WTC11 (cell line): Measurements from ENCODE around the gene C1orf35.

Source experiments
- ATF2 ChIP-seq: sonication (generic); formaldehyde crosslinking; IDR thresholded peaks from 2 replicates; pipeline ENCODE4 v1.8.1; 2022; ENCODE audit warnings: low read depth, missing genetic modification reagents, borderline replicate concordance
- CREM ChIP-seq: sonication (generic); formaldehyde crosslinking; IDR thresholded peaks from 2 replicates; pipeline ENCODE4 v1.8.1; 2022; ENCODE audit warnings: mild to moderate bottlenecking, missing genetic modification reagents, moderate library complexity
- CTCF ChIP-seq: fragments of 200-600 bp; IDR thresholded peaks from 2 replicates; pipeline ENCODE4 v1.8.0; 2022; ENCODE audit warnings: antibody characterized with exemption
- ERG ChIP-seq: fragments of 250-450 bp; sonication (Bioruptor Pico); IDR thresholded peaks from 2 replicates; pipeline ENCODE4 v1.8.0; 2021; ENCODE audit warnings: mild to moderate bottlenecking
- FOXJ3 ChIP-seq: sonication (generic); formaldehyde crosslinking; IDR thresholded peaks from 2 replicates; pipeline ENCODE4 v1.9.0; 2021; ENCODE audit warnings: missing genetic modification reagents, mild to moderate bottlenecking, borderline replicate concordance
- FOXK1 ChIP-seq: sonication (generic); formaldehyde crosslinking; IDR thresholded peaks from 2 replicates; pipeline ENCODE4 v1.8.0; 2022; ENCODE audit warnings: mild to moderate bottlenecking, moderate library complexity, missing genetic modification reagents
- RELA ChIP-seq: sonication (generic); formaldehyde crosslinking; IDR thresholded peaks from 2 replicates; pipeline ENCODE4 v1.8.1; 2022; ENCODE audit warnings: missing genetic modification reagents, mild to moderate bottlenecking, borderline replicate concordance
- ZNF121 ChIP-seq: sonication (generic); formaldehyde crosslinking; IDR thresholded peaks from 2 replicates; pipeline ENCODE4 v1.8.0; 2023; ENCODE audit warnings: missing genetic modification reagents
- ZNF532 ChIP-seq: fragments of 250-450 bp; sonication (Bioruptor Pico); IDR thresholded peaks from 2 replicates; pipeline ENCODE4 v1.9.0; 2021; ENCODE audit warnings: mild to moderate bottlenecking, borderline replicate concordance

- TF ChIP-seq ATF2 (no peak), ZNF532 (CRISPR knock-in tag) (no peak), FOXK1 (no peak), CTCF (0 out of 2 replicates have a peak, but pooled peaks have one; percentile 13), CREM (CRISPR knock-in tag) (no peak), ZNF121 (no peak), FOXJ3 (CRISPR knock-in tag) (no peak), RELA (CRISPR knock-in tag) (no peak), ERG (no peak)
Measured at GRCh38 chr1:228073857-228074545, 29.1 kb downstream of the C1orf35 start.
